Erythroblast (primary cell): ENCODE data around the gene FCHO2.

Source experiments
- GATA1 ChIP-seq: IDR thresholded peaks from 2 replicates; pipeline ENCODE4 v1.6.1; 2011; ENCODE audit warnings: low read depth, mild to moderate bottlenecking, control low read depth, low read length, moderate library complexity
- POLR2A ChIP-seq: IDR thresholded peaks from 2 replicates; pipeline ENCODE4 v1.6.1; 2011; ENCODE audit warnings: mild to moderate bottlenecking, low read length

- TF ChIP-seq POLR2A = no peak
- TF ChIP-seq GATA1 = no peak
Observed at GRCh38 chr5:73005886-73006285, 50.0 kb downstream of the FCHO2 start.
